GM19193 (cell line): ENCODE data around the gene MAP7.

Experiments used
- POLR2A ChIP-seq: IDR thresholded peaks from 4 replicates; pipeline ENCODE4 v1.6.1; 2011; ENCODE audit not compliant: insufficient read depth, insufficient read length; ENCODE audit errors: extremely low read depth

The MAP7 gene

DNA sequence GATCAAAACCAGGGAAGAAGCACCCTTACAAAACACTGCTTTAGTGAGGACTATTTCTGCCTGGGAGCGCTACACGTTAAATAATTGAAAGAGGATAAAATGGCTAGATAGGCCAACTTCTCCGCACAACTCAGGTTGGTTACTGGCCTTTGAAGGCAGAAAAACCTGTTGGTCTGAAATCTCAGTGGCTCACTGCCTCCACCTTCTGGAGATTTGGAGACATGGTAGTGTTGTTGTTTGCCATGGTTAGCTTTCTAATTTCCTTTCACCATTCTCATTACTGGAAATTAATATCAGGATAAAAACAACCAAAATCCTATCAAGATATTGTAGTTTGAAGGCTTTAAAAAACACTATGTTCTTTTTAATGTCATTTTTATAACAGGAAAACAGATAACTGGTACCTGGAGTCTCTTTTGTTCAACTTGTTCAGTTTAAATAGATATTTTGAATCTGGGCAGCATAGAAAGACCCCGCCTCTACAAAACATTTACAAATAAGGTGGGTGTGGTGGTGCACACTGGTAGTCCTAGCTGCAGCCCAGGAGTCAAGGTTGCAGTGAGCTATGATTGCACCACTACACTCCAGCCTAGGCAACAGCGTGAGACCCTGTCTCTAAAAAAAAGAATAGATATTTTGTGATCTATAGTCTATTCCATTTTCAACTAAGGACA lies 233.1 kb downstream of the MAP7 start:
- no peak for TF ChIP-seq POLR2A

GRCh38 chr6:136315594-136315993 lies 234.6 kb downstream of the MAP7 start:
- no peak for TF ChIP-seq POLR2A

GRCh38 chr6:136312975-136313374 lies 237.2 kb downstream of the MAP7 start:
- TF ChIP-seq POLR2A = no peak

DNA sequence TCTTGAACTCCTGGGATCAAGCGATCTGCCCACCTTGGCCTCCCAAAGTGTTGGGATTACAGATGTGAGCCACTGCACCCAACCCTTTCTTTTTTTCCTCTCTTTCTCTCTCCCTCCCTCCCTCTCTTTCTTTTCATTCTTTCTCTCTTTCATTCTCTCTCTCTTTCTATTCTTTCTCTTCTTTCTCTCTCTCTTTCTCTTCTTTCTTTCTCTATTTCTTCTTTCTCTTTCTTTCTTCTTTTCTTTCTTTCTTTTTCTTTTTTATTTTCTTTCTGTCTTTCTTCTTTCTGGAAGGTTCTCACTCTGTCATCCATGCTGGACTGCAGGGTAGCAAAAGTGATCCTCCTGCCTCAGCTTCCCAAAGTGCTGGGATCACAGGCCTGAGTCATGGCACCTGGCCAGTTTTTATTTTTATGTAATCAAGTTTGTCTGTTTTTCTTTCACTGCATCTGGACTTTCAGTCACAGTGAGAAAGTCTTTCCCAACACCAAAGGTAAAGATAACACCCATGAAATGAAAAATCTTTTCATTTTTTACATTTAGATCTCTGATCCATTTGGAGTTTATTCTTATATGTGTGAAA lies 240.4 kb downstream of the MAP7 start:
- no peak for TF ChIP-seq POLR2A

- no peak for TF ChIP-seq POLR2A
Measured at GRCh38 chr6:136309171-136309570, 241.1 kb downstream of the MAP7 start.

DNA sequence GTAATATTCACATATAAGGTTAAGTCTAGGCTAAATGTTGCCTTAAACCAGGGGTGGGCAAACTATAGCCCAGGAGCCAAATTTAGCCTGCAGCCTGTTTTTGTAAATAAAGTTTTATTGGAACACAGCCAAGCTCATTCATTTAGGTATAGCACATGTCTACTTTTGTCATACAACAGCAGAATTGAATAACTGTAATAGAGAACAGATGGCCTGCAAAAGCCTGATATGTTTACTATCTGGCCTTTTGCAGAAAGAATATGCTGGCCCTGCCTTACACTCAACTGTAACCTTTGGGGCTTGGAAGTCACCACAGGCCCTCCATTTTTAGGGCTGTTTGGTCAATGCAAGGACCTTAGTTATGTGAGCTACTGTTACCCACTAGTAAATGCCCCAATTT lies 242.9 kb downstream of the MAP7 start:
- TF ChIP-seq POLR2A = no peak

DNA sequence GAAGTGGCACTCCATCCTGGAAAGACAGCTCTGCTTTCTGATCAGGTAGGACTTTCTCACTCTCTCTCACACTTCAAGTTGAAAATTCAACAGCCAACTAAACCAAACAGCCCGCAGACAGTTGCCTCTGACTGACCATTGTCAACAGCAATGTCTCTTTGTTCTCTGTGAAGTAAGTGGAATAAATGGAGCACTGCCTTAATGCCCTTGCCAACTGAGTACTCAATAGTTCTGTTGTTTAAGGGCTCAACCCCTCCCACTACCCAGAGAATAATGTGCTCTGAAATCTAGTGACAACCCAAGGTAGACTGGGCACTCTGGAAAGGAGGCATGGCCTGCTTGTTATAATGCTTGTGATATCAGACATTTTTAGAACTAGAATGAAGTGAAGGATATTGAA lies 243.8 kb downstream of the MAP7 start:
- no peak for TF ChIP-seq POLR2A

DNA sequence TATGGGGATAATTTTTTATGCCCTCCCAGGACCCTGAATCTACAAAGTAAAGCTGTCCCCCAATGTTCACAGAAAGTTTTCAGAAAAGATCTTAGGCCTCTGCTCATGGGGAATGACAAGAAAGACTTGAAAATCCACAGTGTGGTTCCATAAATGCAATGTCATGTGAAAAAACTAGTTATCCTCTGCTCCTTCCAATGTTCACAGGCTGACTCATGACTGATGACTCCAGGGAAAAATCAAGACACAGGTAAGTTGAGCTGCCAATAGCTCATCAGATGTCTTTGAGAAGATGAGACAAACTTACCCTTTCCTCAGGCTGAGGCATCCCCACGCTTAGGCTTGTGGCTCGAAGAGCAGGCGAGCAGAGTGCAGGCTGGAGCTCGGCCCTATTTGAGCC lies 245.8 kb downstream of the MAP7 start:
- TF ChIP-seq POLR2A = no peak

DNA sequence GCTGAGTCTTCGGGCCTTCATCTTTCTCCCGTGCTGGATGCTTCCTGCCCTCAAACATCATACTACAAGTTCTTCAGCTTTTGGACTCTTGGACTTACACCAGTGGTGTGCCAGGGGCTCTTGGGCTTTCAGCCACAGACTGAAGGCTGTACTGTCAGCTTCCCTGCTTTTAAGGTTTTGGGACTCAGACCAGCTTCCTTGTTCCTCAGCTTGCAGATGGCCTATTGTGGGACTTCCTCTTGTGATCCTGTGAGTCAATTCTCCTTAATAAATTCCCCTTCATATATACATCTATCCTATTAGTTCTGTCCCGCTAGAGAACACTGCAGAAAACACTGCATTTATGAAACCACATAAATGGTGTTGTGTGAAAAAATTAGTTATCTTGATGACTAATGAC lies 246.7 kb downstream of the MAP7 start:
- TF ChIP-seq POLR2A = no peak

DNA sequence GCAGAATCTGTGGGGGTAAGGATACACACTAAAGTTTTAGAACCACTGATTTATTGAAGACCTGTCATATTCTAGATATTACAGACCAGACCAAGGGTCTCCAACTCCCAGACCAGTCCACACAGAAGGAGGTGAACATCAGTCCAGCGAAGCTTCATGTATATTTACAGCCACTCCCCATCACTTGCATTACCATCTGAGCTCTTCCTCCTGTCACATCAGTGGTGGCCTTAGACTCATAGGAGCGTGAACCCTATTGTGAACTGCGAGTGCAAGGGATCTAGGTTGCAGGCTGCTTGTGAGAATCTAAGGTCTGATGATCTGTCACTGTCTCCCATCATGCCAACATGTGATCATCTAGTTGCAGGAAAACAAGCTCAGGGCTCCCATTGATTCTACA lies 255.6 kb downstream of the MAP7 start:
- no peak for TF ChIP-seq POLR2A
